ENCODE measurements around the gene FAM83E.

- TF ChIP-seq, protein P1, sequence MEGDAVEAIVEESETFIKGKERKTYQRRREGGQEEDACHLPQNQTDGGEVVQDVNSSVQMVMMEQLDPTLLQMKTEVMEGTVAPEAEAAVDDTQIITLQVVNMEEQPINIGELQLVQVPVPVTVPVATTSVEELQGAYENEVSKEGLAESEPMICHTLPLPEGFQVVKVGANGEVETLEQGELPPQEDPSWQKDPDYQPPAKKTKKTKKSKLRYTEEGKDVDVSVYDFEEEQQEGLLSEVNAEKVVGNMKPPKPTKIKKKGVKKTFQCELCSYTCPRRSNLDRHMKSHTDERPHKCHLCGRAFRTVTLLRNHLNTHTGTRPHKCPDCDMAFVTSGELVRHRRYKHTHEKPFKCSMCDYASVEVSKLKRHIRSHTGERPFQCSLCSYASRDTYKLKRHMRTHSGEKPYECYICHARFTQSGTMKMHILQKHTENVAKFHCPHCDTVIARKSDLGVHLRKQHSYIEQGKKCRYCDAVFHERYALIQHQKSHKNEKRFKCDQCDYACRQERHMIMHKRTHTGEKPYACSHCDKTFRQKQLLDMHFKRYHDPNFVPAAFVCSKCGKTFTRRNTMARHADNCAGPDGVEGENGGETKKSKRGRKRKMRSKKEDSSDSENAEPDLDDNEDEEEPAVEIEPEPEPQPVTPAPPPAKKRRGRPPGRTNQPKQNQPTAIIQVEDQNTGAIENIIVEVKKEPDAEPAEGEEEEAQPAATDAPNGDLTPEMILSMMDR (IDR thresholded peaks at IDR 0.05): no peak
- TF ChIP-seq POLR2AphosphoS5 (IDR thresholded peaks at IDR 0.05): no peak
These were observed 7.5 kb downstream of the FAM83E start for GRCh38 chr19:48607359-48607755.

Data from prostate gland (tissue), 2 donors.